Right ventricle myocardium superior (tissue), 1 donor: ENCODE data around the gene ADGRL1. TPM values are rescaled to one million over a fixed set of nuclear protein-coding genes. Genes with fewer than 3 reads are reported as not detected.

Source experiments
- ATAC-seq: fragments of 200-7000 bp; cut with Tn5 transposase; one replicate; pipeline ENCODE4 v1.9.1; 2020; ENCODE audit warnings: mild to moderate bottlenecking; ENCODE audit not compliant: poor library complexity
- DNase-seq: peaks from one replicate; pipeline ENCODE4 v3.0.0-alpha.2; 2020
- intact Hi-C: fragments of 100-400 bp; cut with DNase I; formaldehyde crosslinking; loops from one replicate; pipeline ENCODE4 v1.11.2; 2022
- total RNA-seq: library from RNA; stranded (reverse); fragmentation: NEBNext Ultra II Directional; extraction: Animal tissue kit (Norgen Biotek cat#: 25700); gene quantifications from one replicate; pipeline ENCODE4 v1.2.1, GENCODE V29; 2021
- donor health status: DM: no; HTN: yes; CAD: no; lungs with severe emphysema.

ADGRL1 gene
- total RNA-seq, 1 donor from 2014 or later = 20.0 TPM

- no peak for DNase-seq
- no peak for ATAC-seq
- intact Hi-C loops = no loop called here
Observed at GRCh38 chr19:14168993-14169392, 37.0 kb downstream of the ADGRL1 start.

DNA sequence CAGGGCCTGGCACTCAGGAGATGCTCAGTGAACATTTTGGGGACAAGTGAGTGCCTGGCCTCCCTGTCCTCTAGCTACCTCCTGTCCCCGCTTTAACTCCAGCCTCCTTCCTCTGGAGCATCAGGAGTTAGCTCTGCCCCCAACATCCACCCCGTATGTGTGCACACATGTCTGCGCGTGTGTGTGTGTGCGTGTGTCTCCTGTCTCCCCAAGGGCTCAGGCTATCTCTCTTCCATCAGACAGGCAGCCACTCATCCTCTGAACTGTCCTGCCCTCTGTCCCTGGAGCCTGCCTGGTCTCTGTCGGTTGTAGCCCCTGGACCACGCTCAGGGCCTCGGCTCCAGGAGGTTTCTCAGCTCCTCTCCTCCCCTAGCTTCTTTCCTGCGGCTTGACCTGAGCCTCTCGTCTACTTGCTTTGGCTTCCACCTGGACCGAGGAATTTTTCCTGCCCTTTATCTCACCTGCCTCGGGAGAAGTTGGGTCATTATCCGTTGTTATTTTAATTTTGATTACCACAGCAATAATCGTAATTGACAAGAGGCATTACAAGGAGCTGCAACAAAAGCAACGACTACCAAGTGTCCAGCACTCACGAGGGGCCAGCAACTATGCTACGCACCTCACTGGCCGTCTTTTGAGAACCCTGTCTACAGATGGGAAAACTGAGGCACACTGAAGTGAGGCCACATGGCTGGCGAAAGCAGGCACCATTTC, 37.6 kb downstream of the ADGRL1 start:
- ATAC-seq = no peak
- intact Hi-C loops = no loop called here
- DNase-seq = no peak

- intact Hi-C loops = no loop called here
- DNase-seq (peak; percentile 54), ATAC-seq (peak; percentile 59)
Observed at GRCh38 chr19:14167576-14168138, 38.3 kb downstream of the ADGRL1 start.

GRCh38 chr19:14166999-14167575, 38.9 kb downstream of the ADGRL1 start:
- intact Hi-C loops = no loop called here
- ATAC-seq = no peak
- no peak for DNase-seq

DNA sequence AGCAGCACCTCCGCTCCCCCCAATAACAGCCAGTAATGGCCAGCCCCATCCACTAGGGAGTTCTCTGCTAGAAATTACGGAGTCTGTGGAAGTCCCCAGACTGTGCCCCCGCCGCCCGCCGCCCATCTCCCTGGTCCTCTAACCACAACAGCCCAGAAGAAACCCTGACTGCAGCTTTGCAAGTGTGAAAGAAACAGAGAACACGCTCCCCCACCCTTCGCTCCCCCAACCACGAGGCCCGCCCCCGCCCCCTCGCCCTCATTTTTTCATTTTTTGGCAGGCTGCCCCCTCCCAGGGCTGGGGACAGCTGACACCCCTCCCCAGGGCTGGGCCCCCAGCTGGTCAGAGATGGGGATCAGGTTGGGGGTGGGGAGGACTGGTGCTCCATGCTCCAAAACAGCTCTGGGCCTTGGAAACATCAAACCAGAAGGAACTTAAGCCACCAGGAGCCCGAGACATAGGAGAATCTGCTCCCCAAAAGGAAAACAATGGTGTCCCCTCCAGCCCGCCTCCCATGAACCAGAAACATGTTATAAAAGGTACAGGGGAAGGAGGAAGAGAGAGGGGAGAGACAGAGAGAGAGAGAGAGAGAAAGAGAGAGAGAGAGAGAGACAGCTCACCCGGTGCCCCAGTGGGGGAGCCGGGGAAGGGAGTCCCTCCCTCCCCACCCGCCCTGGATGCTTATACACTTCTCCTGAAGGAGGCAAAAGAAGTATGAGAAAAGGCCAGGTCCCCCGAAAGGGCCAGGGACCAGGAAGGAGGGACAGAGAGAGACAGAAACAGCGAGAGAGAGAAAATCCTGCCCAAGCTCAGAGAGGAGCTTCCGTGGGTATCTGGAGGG, 39.8 kb downstream of the ADGRL1 start:
- intact Hi-C loops = no loop called here
- DNase-seq = no peak

GRCh38 chr19:14164724-14165493, 41.1 kb downstream of the ADGRL1 start:
- ATAC-seq (no peak), DNase-seq (no peak)
- intact Hi-C loops = no loop called here

More for the DNA sequence above, 39.8 kb downstream of the ADGRL1 start:
- ATAC-seq = no peak

DNA sequence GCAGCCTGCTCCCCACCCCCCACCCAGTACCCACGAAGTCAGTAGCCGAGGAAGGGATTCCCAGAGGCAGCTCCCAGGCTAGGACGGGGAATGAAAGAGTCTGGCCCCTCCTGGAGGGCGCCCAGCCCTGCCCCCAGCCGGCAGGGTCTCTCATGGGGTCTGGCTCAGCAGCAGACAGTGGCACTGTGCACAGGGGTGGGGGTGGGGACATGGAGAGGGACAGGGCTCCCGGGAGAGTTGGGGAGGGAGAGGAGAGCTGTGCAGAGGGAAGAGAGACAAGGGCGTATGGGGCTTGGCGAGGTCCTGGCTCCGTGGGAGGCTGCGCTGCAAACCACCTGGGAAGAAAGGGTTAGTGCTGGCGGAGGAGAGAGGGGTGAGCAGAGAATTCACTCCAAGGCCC, 41.9 kb downstream of the ADGRL1 start:
- DNase-seq (no peak), ATAC-seq (no peak)
- intact Hi-C loops = no loop called here

- intact Hi-C loops = no loop called here
- DNase-seq (no peak), ATAC-seq (no peak)
Observed at GRCh38 chr19:14162871-14163297, 43.1 kb downstream of the ADGRL1 start.

- ATAC-seq (no peak), DNase-seq (no peak)
- intact Hi-C loops = no loop called here
Observed at GRCh38 chr19:14161305-14161704, 44.7 kb downstream of the ADGRL1 start.

DNA sequence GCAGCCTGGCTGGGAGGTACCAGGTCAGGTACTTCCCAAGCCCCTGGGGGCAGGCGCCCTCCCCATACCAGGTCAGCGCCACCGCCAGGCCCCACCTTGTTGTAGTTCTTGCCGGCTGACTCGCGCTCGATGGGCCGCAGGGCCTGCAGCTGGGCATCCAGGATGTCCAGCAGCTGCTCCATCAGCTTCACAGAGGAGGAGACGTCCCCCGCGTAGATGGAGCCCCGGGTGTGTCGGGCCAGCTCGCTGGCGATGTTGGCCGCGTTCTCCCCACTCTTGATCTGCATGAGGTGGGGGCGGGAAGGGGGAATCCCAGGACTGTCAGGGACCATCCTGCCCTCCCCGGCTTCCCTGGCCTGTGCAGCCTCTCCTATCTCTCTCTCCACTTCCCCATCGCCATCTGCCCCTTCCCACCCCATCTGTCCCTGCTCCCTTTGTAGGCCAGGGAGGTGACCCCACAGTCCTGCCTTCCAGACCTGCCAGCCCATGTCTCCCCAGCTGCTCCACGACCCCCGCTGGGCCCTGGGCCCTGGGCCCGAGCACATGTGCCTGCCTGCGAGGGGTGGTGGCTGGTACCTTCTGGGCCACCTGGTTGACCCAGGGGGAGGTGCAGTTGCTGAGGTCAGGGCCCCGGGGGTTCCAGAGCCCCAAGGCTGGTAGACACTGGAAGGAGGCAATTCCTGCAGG, 45.8 kb downstream of the ADGRL1 start:
- no peak for DNase-seq
- intact Hi-C loops = no loop called here
- ATAC-seq = no peak

DNA sequence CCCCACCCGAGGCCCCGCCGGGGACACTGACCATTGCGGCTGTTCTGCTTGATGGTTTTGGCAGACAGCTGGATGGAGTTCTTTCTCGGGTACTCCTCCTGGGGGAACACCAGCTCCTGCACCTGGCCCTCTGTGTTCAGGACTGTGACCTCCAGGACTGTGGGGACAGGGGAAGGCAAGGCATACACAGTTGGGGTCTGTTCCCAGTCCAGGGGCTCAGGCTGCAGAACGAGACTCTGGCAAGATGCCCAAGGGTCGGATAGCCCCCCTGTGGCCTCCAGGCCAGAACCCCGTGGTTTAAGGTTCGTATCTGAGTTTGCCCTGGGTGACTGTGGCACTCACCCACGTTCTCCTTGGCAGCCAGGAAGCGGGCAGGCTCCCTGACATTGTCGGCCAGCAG, 46.9 kb downstream of the ADGRL1 start:
- DNase-seq (no peak), ATAC-seq (no peak)
- intact Hi-C loops = no loop called here

GRCh38 chr19:14158276-14159023, 47.5 kb downstream of the ADGRL1 start:
- intact Hi-C loops = no loop called here
- DNase-seq (no peak), ATAC-seq (no peak)

GRCh38 chr19:14156971-14157717, 48.8 kb downstream of the ADGRL1 start:
- intact Hi-C loops = no loop called here
- no peak for ATAC-seq
- no peak for DNase-seq

DNA sequence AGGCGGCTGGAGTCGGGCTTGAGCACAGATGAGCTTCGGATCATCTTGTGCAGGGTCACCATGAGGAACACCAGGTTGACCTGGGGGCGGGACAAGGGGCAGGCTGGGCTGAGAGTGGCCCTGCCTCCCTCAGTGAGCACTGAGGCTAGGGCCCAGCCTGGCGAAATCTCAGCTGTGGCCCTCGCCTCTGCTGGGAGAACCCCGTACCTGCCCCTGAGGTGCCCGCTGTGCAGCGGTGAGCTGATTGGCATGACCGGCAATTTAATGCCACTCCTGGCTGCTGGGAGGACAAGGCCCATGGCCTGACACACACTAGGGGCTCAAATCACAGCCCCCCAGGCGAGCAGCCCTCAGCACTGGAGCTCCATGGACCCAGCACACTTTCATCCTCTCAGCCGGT, 49.8 kb downstream of the ADGRL1 start:
- intact Hi-C loops = no loop called here
- no peak for ATAC-seq
- no peak for DNase-seq

DNA sequence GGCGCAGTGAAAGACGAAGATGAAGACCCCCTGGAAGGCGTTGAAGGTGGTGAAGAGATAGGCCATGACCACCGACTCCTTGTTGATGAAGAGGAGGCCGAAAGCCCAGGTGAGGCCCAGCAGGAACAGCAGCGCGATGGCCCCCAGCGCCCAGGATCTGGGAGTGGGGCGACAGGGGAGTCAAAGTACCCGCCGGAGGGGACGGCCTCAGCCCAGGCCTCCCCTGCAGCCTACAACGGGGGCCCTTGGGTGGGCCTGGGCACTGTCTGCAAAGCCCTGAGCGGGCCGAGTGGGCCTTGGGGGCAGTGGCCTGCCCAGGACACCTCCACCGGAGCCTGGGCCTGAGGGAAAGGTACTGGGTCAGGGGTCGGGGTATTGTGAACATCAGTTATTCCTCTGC, 50.6 kb downstream of the ADGRL1 start:
- DNase-seq (no peak), ATAC-seq (no peak)
- intact Hi-C loops = no loop called here

DNA sequence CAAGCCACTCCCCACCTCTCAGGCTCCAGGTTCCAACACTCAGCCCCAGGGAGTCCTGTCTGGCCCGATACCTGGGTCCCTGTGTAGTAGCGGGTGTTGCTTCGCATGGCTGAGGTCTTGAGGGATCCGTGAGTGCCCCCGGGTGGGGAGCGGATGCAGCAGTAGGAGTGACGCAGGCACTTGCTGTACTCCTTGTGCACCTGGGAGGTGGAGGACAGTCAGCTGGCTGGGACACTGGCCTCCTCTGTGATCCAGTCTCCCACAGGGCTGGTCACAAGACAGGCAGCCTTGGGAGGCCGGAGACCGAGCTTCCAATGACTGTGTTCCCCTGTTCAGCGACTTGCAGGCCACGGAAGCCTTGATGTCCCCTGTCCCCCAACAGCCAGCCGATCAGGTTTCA, 53.3 kb downstream of the ADGRL1 start:
- ATAC-seq (no peak), DNase-seq (no peak)
- intact Hi-C loops = no loop called here
